ENCODE results near the gene CERS1.

Gene CERS1

GRCh38 chr19:18897094-18898029 lies 1.4 kb upstream of the CERS1 start:
- DNase-seq, result no peak

GRCh38 chr19:18896421-18896841 lies 473 bp upstream of the CERS1 start:
- no peak for DNase-seq

GRCh38 chr19:18895038-18895823 lies 727 bp downstream of the CERS1 start:
- DNase-seq, result peak; percentile 70

- DNase-seq, result peak; percentile 89
These were observed 1.5 kb downstream of the CERS1 start for GRCh38 chr19:18894254-18895037.

GRCh38 chr19:18893587-18894253 lies 2.2 kb downstream of the CERS1 start:
- no peak for DNase-seq

GRCh38 chr19:18889949-18890745 lies 5.8 kb downstream of the CERS1 start:
- no peak for DNase-seq

- DNase-seq, result no peak
These were observed 9.0 kb downstream of the CERS1 start for GRCh38 chr19:18886972-18887371.

GRCh38 chr19:18883526-18884304 lies 12.2 kb downstream of the CERS1 start:
- DNase-seq, result no peak

GRCh38 chr19:18881491-18881890 lies 14.5 kb downstream of the CERS1 start:
- no peak for DNase-seq

- DNase-seq, result no peak
These were observed 16.2 kb downstream of the CERS1 start for GRCh38 chr19:18879579-18880373.

- DNase-seq, result no peak
These were observed 16.9 kb downstream of the CERS1 start for GRCh38 chr19:18878858-18879578.

- DNase-seq, result no peak
These were observed 17.7 kb downstream of the CERS1 start for GRCh38 chr19:18878058-18878797.

- DNase-seq, result no peak
These were observed 19.1 kb downstream of the CERS1 start for GRCh38 chr19:18876865-18877264.

- DNase-seq, result no peak
These were observed 20.2 kb downstream of the CERS1 start for GRCh38 chr19:18875726-18876125.

- no peak for DNase-seq
These were observed 24.4 kb downstream of the CERS1 start for GRCh38 chr19:18871543-18871942.

GRCh38 chr19:18870531-18871172 lies 25.3 kb downstream of the CERS1 start:
- DNase-seq, result no peak

GRCh38 chr19:18869781-18870530 lies 26.0 kb downstream of the CERS1 start:
- no peak for DNase-seq

All from right forelimb (tissue), 1 donor.